ENCODE measurements around the gene ZDHHC8.
A peak's percentile ranks its signal among the peaks of the same experiment; 100 is the strongest.
"Not testable (repeated sequence)": the region's sequence is repeated elsewhere in the genome, so short reads cannot be mapped to it uniquely, and the experiment has no call there.

The ZDHHC8 gene

GRCh38 chr22:20150381-20151275, 19.0 kb downstream of the ZDHHC8 start, which contains the start of gene CCDC188:
TSS of gene CCDC188 (minus strand) at chr22:20151055. CDS start at chr22:20150986, 69 bp downstream.
- Mint-ChIP-seq H3K4me1 (peaks cover 5% of the 10 kb centered on the region), H3K4me3 (no peak within 1 kb of the TSS), H3K27ac (peak within 1 kb of the TSS; percentile 71), H3K36me3 (no peaks in the 10 kb centered on the region), H3K9me3 (no peaks in the 10 kb centered on the region)
- ATAC-seq (no peak), DNase-seq (ENCODE audit: low spot score in 2 of 2) (no peak)

GRCh38 chr22:20151276-20151588, 19.6 kb downstream of the ZDHHC8 start:
- ATAC-seq (no peak), DNase-seq (ENCODE audit: low spot score in 2 of 2) (no peak)
- peaks cover 5% of the 10 kb centered on the region for H3K4me1 Mint-ChIP-seq
- peak overlapping the region; percentile 71 for H3K27ac Mint-ChIP-seq
- no peaks in the 10 kb centered on the region for H3K9me3 Mint-ChIP-seq
- no peaks in the 10 kb centered on the region for H3K36me3 Mint-ChIP-seq
- H3K4me3 Mint-ChIP-seq = no peak overlapping the region

GRCh38 chr22:20152464-20152890, 20.9 kb downstream of the ZDHHC8 start:
- no peaks in the 10 kb centered on the region for H3K36me3 Mint-ChIP-seq
- no peak for DNase-seq (ENCODE audit: low spot score in 2 of 2)
- peak overlapping the region; percentile 60 for H3K27ac Mint-ChIP-seq
- H3K9me3 Mint-ChIP-seq = no peaks in the 10 kb centered on the region
- H3K4me3 Mint-ChIP-seq = no peak overlapping the region
- ATAC-seq = no peak
- H3K4me1 Mint-ChIP-seq = peaks cover 5% of the 10 kb centered on the region

- no peaks in the 10 kb centered on the region for H3K36me3 Mint-ChIP-seq
- no peaks in the 10 kb centered on the region for H3K9me3 Mint-ChIP-seq
- H3K27ac Mint-ChIP-seq = no peak overlapping the region
- no peak for ATAC-seq
- H3K4me1 Mint-ChIP-seq = peaks cover 5% of the 10 kb centered on the region
- DNase-seq (ENCODE audit: low spot score in 2 of 2) = no peak
- H3K4me3 Mint-ChIP-seq = no peak overlapping the region
Measured at GRCh38 chr22:20153945-20154344, 22.3 kb downstream of the ZDHHC8 start.

GRCh38 chr22:20154602-20155187, 23.1 kb downstream of the ZDHHC8 start:
- H3K4me1 Mint-ChIP-seq = peaks cover 5% of the 10 kb centered on the region
- DNase-seq (ENCODE audit: low spot score in 2 of 2) (no peak), ATAC-seq (no peak)
- H3K4me3 Mint-ChIP-seq = no peak overlapping the region
- no peak overlapping the region for H3K27ac Mint-ChIP-seq
- no peaks in the 10 kb centered on the region for H3K36me3 Mint-ChIP-seq
- H3K9me3 Mint-ChIP-seq = no peaks in the 10 kb centered on the region

- H3K4me3 Mint-ChIP-seq = no peak overlapping the region
- no peaks in the 10 kb centered on the region for H3K9me3 Mint-ChIP-seq
- peaks cover 5% of the 10 kb centered on the region for H3K4me1 Mint-ChIP-seq
- DNase-seq (ENCODE audit: low spot score in 2 of 2) = no peak
- H3K27ac Mint-ChIP-seq = no peak overlapping the region
- H3K36me3 Mint-ChIP-seq = no peaks in the 10 kb centered on the region
- ATAC-seq = no peak
Measured at GRCh38 chr22:20155330-20156041, 23.9 kb downstream of the ZDHHC8 start.

- H3K4me1 Mint-ChIP-seq = peaks cover 5% of the 10 kb centered on the region
- ATAC-seq = no peak
- no peaks in the 10 kb centered on the region for H3K36me3 Mint-ChIP-seq
- DNase-seq (ENCODE audit: low spot score in 2 of 2) = no peak
- H3K9me3 Mint-ChIP-seq = no peaks in the 10 kb centered on the region
- no peak overlapping the region for H3K27ac Mint-ChIP-seq
- H3K4me3 Mint-ChIP-seq = no peak overlapping the region
Measured at GRCh38 chr22:20156042-20156389, 24.4 kb downstream of the ZDHHC8 start.

GRCh38 chr22:20156611-20157429, 25.2 kb downstream of the ZDHHC8 start:
- ATAC-seq (peak; percentile 80), DNase-seq (ENCODE audit: low spot score in 2 of 2) (peak; percentile 92 to 96)
- Mint-ChIP-seq H3K4me1 (peaks cover 5% of the 10 kb centered on the region), H3K36me3 (peaks cover 3% of the 10 kb centered on the region), H3K27ac (no peak overlapping the region), H3K4me3 (no peak overlapping the region), H3K9me3 (no peaks in the 10 kb centered on the region)

GRCh38 chr22:20157430-20158183, 26.0 kb downstream of the ZDHHC8 start:
- Mint-ChIP-seq H3K36me3 (peaks cover 6% of the 10 kb centered on the region), H3K4me3 (no peak overlapping the region), H3K9me3 (no peaks in the 10 kb centered on the region), H3K4me1 (peaks cover 5% of the 10 kb centered on the region), H3K27ac (no peak overlapping the region)
- DNase-seq (ENCODE audit: low spot score in 2 of 2) (no peak), ATAC-seq (no peak)

- Mint-ChIP-seq H3K4me1 (peaks cover 5% of the 10 kb centered on the region), H3K27ac (no peak overlapping the region), H3K4me3 (no peak overlapping the region), H3K9me3 (no peaks in the 10 kb centered on the region), H3K36me3 (peaks cover 6% of the 10 kb centered on the region)
- ATAC-seq = no peak
- DNase-seq (ENCODE audit: low spot score in 2 of 2) = no peak
Measured at GRCh38 chr22:20158391-20159036, 26.9 kb downstream of the ZDHHC8 start.

- peaks cover 8% of the 10 kb centered on the region for H3K36me3 Mint-ChIP-seq
- no peak overlapping the region for H3K4me3 Mint-ChIP-seq
- no peak overlapping the region for H3K27ac Mint-ChIP-seq
- ATAC-seq (no peak), DNase-seq (ENCODE audit: low spot score in 2 of 2) (no peak)
- H3K9me3 Mint-ChIP-seq = no peaks in the 10 kb centered on the region
- peaks cover 6% of the 10 kb centered on the region for H3K4me1 Mint-ChIP-seq
Measured at GRCh38 chr22:20159076-20159475, 27.5 kb downstream of the ZDHHC8 start.

- H3K9me3 Mint-ChIP-seq; H3K27ac Mint-ChIP-seq; ATAC-seq; DNase-seq (ENCODE audit: low spot score in 2 of 2); H3K4me3 Mint-ChIP-seq: not testable (repeated sequence)
- peaks cover 12% of the 10 kb centered on the region for H3K36me3 Mint-ChIP-seq
- H3K4me1 Mint-ChIP-seq = peaks cover 11% of the 10 kb centered on the region
Measured at GRCh38 chr22:20159531-20159930, 27.9 kb downstream of the ZDHHC8 start.

GRCh38 chr22:20160041-20160440, 28.4 kb downstream of the ZDHHC8 start:
- Mint-ChIP-seq H3K4me3 (no peak overlapping the region), H3K27ac (no peak overlapping the region), H3K9me3 (peaks cover 3% of the 10 kb centered on the region), H3K36me3 (peaks cover 13% of the 10 kb centered on the region), H3K4me1 (peaks cover 11% of the 10 kb centered on the region)
- ATAC-seq (no peak), DNase-seq (ENCODE audit: low spot score in 2 of 2) (no peak)

GRCh38 chr22:20164863-20165262, 33.3 kb downstream of the ZDHHC8 start:
- Mint-ChIP-seq H3K27ac (no peak overlapping the region), H3K36me3 (peaks cover 13% of the 10 kb centered on the region), H3K4me3 (no peak overlapping the region), H3K9me3 (peaks cover 3% of the 10 kb centered on the region), H3K4me1 (peaks cover 6% of the 10 kb centered on the region)
- peak; percentile 8 for ATAC-seq
- DNase-seq (ENCODE audit: low spot score in 2 of 2) = no peak
